Fibroblast of the conjunctiva (primary cell): ENCODE results near the gene LRRC49.

Experiments used
- DNase-seq: peaks from one replicate; pipeline ENCODE4 v3.0.0-alpha.2; 2010; ENCODE audit warnings: low read depth

Gene LRRC49

GRCh38 chr15:71052356-71052755 is 159.7 kb downstream of the LRRC49 start:
- DNase-seq, result no peak

- DNase-seq, result no peak
Observed at GRCh38 chr15:71054286-71054952, 161.8 kb downstream of the LRRC49 start.

- no peak for DNase-seq
Observed at GRCh38 chr15:71055461-71055860, 162.8 kb downstream of the LRRC49 start.

GRCh38 chr15:71056111-71056510 is 163.5 kb downstream of the LRRC49 start:
- DNase-seq, result no peak

GRCh38 chr15:71057143-71057542 is 164.5 kb downstream of the LRRC49 start:
- no peak for DNase-seq

- no peak for DNase-seq
Observed at GRCh38 chr15:71057581-71057980, 165.0 kb downstream of the LRRC49 start.

DNA sequence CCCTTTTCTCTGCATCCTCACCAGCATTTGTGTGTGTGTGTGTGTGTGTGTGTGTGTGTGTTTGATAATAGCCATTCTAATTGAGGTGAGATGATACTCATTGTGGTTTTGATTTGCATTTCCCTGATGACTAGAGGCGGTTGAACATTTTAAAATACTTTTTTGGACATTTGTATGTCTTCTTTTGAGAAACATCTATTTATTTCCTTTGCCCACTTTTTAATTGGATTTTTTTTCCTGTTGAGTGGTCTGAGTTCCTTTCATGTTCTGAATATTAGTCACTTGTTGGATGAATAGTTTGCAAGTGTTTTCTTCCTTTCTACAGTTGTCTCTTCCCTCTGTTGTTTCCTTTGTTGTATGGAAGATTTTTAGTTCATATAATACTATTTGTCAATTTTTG is 168.4 kb downstream of the LRRC49 start:
- no peak for DNase-seq

DNA sequence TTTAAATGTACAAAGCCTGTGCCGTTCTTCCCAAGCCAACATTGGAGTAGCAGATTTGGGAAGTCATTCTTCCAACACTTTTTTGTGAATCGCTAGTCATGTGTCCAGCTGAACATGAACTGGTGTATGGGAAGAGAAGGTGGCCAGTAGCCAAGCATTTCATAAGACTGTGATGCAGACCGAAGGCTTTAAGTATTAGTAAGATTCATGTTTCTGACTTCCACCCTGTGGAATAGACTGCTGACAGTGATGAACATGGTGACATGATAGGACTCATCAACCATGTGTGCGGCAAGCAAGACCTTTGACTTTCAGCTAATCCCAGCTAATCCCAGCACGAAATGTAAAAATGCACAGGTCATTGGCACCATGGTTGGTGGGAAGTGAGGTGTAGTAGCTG is 174.4 kb downstream of the LRRC49 start:
- DNase-seq, result peak; percentile 56

DNA sequence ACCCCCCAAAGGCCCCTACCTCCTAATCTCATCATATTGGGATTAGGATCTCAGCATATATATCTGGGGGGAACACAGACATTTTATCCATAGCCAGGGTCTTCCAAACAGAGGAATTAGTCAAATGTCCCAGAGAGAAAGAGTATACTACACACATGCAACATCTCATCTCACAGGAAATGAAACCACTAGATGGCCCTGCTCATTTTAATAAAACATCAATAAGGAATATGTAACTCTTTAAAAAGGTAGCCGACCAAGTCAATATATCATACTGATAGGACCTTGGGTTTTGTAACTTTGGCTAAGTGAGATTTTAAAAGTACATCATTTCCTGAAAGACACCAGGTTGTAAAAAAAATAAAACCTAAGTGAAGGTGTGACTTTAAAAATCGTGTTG is 177.1 kb downstream of the LRRC49 start:
- no peak for DNase-seq

- DNase-seq, result no peak
Observed at GRCh38 chr15:71071529-71071928, 178.9 kb downstream of the LRRC49 start.

DNA sequence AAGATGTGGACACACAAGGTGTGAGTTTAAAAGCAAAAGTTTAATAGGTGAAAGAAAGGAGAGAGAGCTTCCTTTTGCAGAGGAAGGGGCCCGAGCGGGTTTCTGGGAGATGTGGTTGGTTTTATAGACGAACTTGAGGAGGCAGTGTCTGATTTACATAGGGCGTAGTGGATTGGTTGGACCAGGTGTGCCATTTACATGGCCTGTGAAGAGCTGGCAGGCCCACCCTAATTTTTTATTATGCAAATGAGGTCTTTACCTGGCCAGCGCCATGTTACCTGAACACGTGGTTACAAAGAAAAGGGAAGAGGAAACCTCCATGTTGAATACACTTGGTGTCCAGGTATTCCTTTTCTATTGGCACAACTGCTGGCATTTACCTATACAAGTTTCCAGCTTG is 179.8 kb downstream of the LRRC49 start:
- no peak for DNase-seq

DNA sequence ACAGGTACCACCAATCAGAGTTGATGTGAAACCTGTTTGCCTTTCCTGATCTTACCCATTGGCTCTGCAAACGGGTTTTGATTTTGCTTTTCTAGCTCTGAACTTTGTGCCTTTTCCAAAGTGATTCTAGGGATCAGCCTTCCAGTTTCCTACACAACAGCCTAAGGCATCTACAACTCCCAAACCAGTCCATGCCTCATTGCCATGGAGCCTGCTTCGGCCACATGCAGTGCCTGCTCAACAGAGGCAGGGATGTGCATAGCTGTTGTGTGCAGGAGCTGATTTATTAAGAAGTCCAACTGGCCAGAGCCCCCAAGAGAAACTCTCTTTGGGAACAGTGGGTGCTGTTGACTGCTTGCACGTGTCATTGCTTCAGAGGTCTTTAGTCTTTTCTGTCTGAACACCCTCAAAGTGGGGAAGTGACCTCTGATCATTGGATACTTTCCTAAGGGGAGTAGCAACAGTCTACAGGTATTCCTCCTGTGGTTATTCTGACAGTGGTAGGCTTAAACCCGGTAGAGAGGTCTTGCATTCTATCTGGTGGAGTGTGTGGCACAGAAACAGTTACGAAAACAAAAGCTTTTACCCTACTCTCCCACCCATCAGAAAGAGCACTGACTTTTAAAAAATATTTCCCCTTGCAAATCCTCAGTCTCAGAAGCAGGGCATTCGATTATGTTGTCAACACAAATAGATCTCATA is 186.0 kb downstream of the LRRC49 start:
- no peak for DNase-seq

GRCh38 chr15:71079208-71080044 is 186.8 kb downstream of the LRRC49 start:
- no peak for DNase-seq

GRCh38 chr15:71080166-71080565 is 187.5 kb downstream of the LRRC49 start:
- DNase-seq, result no peak

DNA sequence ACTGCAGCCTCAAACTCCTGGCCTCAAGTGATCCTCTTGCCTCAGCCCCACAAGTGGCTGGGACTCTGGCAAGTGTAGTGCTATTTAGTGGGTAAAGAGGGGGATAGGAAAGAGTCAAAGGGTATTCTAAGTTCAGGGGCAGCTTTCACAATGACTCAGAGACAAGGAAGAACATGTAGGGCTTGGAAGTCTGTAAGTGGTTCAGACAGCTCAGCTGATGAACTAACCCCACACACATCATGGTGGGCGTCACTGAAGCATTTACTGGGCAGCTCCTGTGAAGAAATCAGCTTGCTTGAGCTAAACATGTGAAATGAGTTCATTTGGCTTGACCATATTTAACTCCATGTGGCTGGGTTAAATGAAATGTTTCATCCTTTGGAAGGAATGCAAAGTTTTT is 188.1 kb downstream of the LRRC49 start:
- DNase-seq, result peak; percentile 47

DNA sequence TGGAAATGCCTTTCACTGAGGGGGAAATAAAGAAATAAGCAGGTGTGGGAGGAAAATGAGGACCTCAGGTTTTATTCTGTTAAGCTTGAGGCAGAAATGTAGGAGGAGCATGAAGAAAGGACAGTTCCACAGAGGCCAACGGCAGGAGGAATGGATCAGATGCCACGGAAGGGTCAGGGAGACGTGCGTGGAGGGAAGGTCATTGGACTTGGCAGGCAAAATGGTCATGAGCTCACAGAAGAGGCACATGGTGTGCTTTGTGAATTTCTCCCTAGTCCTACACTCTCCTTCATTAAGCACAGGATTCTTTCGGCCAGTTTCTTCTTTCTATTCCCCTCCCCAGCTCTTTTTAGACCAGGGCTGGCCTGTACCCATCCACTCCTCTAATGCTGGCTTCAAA is 190.2 kb downstream of the LRRC49 start:
- no peak for DNase-seq

DNA sequence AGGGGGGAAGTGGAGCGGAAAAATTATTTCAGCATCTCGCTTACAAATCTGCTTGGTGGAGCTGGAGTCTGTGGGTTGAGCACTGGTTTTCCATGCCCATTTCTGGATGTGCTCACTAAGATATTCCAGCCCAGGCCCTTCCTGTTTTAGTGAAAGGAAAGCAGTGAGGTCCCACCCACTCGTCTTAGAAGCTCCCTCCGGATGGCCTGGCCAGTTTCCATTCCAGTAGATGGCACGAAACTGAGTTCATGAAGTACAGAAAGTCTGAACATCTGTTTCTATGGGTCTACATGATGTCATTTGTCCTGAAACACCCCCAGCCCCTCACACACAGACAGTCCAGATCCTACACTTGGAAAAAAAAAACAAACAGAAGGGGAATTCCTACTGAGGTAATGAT is 190.7 kb downstream of the LRRC49 start:
- DNase-seq, result no peak

GRCh38 chr15:71084264-71084663 is 191.6 kb downstream of the LRRC49 start:
- no peak for DNase-seq

DNA sequence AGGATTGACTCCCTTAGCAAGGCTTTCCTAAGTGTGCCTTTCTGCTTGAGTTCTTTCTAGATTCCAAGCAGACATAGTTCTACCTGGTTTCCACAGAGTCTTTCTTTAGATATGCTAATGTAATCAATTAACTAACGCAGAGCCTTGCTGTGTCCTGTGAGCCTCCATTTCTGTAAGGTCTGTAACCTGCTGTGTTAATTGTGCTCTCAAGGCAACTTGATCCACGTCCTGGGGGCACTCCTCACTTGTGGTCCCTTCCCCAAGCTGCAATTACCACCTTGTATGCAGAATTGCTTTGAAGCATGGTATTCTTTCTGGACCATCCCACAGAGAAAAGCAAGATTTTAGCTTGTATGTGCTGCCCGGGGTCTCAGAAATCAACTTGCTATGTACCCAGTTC is 193.2 kb downstream of the LRRC49 start:
- DNase-seq, result no peak

DNA sequence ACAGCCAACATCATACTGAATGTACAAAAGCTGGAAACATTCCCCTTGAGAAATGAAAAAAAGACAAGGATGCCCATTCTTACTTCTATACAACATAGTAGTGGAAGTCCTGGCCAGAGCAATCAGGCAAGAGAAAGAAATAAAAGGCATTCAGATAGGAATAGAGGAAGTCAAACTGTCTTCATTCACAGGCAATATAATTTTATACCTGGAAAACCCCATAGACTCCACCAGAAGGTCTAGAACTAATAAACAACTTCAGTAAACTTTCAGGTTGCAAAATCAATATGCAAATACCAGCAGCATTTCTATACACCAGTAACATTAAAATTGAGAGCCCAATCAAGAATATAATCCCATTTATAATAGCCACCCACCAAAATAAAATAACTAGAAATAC is 195.5 kb downstream of the LRRC49 start:
- no peak for DNase-seq

GRCh38 chr15:71088683-71089082 is 196.1 kb downstream of the LRRC49 start:
- DNase-seq, result no peak

DNA sequence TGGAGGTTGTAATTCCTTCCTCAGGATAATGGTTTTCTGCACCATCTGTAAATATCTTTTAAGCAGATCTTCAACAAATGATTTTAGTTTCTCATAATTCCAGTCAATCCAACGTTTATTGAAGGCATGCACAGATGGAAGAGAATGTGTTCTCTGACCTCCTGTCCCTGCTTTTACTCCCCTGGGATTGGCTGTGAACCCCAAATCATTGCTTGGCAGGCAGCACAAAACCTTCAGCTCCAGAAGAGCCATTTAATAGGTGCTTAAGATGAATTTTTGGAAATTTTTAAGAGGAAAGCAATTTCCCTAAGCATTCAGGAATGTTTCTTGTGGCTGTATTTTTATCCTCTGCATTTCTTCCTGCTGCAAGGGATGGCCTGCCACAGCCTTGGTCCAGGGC is 197.2 kb downstream of the LRRC49 start:
- no peak for DNase-seq

GRCh38 chr15:71091601-71092000 is 199.0 kb downstream of the LRRC49 start:
- no peak for DNase-seq
